ENCODE data around the gene RALGDS. TPM values are rescaled to one million over a fixed set of nuclear protein-coding genes. Genes with fewer than 3 reads are reported as not detected.

Gene RALGDS
- total RNA-seq, 1 experiment from 2014 or later: 36.1 TPM

DNA sequence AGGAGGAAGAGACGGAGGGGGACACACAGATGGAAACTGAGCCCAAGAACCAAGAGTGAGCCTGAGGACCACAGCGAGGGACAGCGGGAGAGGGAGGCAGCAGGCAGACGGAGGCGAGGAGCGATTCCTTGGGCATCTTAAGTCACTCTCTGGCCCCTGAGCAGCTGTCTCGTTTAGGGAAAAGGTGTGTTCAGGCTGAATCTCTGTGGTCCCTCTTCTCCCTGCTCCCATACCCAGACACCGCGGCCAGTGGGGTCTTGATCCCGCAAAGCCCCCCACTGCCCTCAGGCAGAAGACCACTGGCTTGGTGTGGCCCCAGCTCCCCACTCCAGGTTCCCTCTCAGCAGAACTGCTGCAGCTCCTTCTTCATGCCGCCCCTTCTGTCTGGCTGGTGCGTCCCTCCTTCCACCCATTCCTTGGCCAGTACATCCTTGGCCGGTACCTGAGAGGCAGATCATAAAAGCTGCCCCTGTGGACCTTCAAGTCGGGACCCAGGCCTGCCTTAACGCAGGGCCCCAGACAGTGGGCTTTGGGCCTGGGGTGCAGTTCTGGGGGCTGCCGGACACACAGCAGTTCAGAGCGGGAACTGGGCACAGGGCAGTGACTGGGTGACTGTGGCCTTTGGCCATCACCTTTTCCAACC is 5.8 kb upstream of the RALGDS start:
- H3K4me2 ChIP-seq (ENCODE audit: low read length): peak overlapping the region; percentile 45; the same call in 1 of the 2 replicates
- H3K9me2 ChIP-seq (ENCODE audit: insufficient read depth): no peaks in the 10 kb centered on the region
- H3K9me3 ChIP-seq (ENCODE audit: control insufficient read depth in 1 of 2, insufficient read depth in 1 of 2, low read depth in 1 of 2, low read length in 2 of 2): no peaks in the 10 kb centered on the region
- no peak for DNase-seq (ENCODE audit: low read depth, low spot score)
- no peak for ATAC-seq
- RAD21 ChIA-PET (ENCODE audit: low non-redundant PET in 1 of 2, low total read pairs in 2 of 2, uncharacterized antibody in 2 of 2, unreplicated experiment in 2 of 2): no interaction called here
- POLR2A ChIA-PET: interaction anchor here (1.3 kb wide), 1 partner anchor 9 kb away, joined by 3 read pairs; no protein-coding TSS in a partner anchor
- H3K79me2 ChIP-seq (ENCODE audit: insufficient read depth, low read length): peaks cover 18% of the 10 kb centered on the region; the same call in 1 of the 2 replicates
- H3K4me3 ChIP-seq (replicated peaks in 1 of 2; ENCODE audit: low read depth in 1 of 2, low read length in 2 of 2): no peak overlapping the region
- H3K27me3 ChIP-seq (ENCODE audit: insufficient read depth, low read length): no peaks in the 10 kb centered on the region
- no TSS peak for BruUV-seq (replicated peaks)
- no peak overlapping the region for H3K27ac ChIP-seq (ENCODE audit: low read depth, low read length)
- peaks cover 13 to 47% of the 10 kb centered on the region in 2 experiments for H3K4me1 ChIP-seq (ENCODE audit: control insufficient read depth in 1 of 2, insufficient read depth in 2 of 2, low read length in 2 of 2)
- H4K20me1 ChIP-seq (ENCODE audit: insufficient read depth): no peaks in the 10 kb centered on the region
- no peaks in the 10 kb centered on the region for H3K36me3 ChIP-seq (ENCODE audit: control insufficient read depth in 1 of 2, insufficient read depth in 2 of 2, low read length in 2 of 2)
- H3K9ac ChIP-seq (ENCODE audit: low read length): 0 out of 2 replicates have a peak overlapping the region, but pooled peaks have one; percentile 1
- intact Hi-C loops (cut with micrococcal nuclease): no loop called here
- TF ChIP-seq EZH2phosphoT487 (IDR thresholded peaks at IDR 0.05; ENCODE audit: borderline replicate concordance): no peak
- TF ChIP-seq, protein P1, sequence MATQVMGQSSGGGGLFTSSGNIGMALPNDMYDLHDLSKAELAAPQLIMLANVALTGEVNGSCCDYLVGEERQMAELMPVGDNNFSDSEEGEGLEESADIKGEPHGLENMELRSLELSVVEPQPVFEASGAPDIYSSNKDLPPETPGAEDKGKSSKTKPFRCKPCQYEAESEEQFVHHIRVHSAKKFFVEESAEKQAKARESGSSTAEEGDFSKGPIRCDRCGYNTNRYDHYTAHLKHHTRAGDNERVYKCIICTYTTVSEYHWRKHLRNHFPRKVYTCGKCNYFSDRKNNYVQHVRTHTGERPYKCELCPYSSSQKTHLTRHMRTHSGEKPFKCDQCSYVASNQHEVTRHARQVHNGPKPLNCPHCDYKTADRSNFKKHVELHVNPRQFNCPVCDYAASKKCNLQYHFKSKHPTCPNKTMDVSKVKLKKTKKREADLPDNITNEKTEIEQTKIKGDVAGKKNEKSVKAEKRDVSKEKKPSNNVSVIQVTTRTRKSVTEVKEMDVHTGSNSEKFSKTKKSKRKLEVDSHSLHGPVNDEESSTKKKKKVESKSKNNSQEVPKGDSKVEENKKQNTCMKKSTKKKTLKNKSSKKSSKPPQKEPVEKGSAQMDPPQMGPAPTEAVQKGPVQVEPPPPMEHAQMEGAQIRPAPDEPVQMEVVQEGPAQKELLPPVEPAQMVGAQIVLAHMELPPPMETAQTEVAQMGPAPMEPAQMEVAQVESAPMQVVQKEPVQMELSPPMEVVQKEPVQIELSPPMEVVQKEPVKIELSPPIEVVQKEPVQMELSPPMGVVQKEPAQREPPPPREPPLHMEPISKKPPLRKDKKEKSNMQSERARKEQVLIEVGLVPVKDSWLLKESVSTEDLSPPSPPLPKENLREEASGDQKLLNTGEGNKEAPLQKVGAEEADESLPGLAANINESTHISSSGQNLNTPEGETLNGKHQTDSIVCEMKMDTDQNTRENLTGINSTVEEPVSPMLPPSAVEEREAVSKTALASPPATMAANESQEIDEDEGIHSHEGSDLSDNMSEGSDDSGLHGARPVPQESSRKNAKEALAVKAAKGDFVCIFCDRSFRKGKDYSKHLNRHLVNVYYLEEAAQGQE (IDR thresholded peaks at IDR 0.05; ENCODE audit: low read depth): no peak
- no peak for TF ChIP-seq CEBPB (IDR thresholded peaks at IDR 0.05; ENCODE audit: low read depth)
- TF ChIP-seq FOSL1 (IDR thresholded peaks at IDR 0.05; ENCODE audit: low read depth): no peak
- no peak for TF ChIP-seq YY1 (IDR thresholded peaks at IDR 0.05; ENCODE audit: extremely low read depth, insufficient replicate concordance, low read depth, low read length)
- TF ChIP-seq POLR2A (IDR thresholded peaks at IDR 0.05; ENCODE audit: borderline replicate concordance, extremely low read depth, insufficient read depth, insufficient read length): no peak
- TF ChIP-seq ELF1 (IDR thresholded peaks at IDR 0.05; ENCODE audit: borderline replicate concordance, low read depth): no peak
- TF ChIP-seq EGR1 (IDR thresholded peaks at IDR 0.05; ENCODE audit: low read depth): no peak
- TF ChIP-seq ZFX (IDR thresholded peaks at IDR 0.05): no peak
- CTCF ChIA-PET: no interaction called here
- H2AFZ ChIP-seq (ENCODE audit: low read depth, low read length, poor library complexity, severe bottlenecking): no peak overlapping the region
